GM12878 (cell line): ENCODE results near the gene MBNL1. TPM values are rescaled to one million over a fixed set of nuclear protein-coding genes. Genes with fewer than 3 reads are reported as not detected.

Experiments
- ATAC-seq: fragments of 200-7000 bp; cut with Tn5 transposase; 3 replicates; pipeline ENCODE4 v1.9.1; 2020; ENCODE audit warnings: mild to moderate bottlenecking, moderate library complexity
- BruUV-seq: library from RNA; stranded (reverse); fragments of 400-500 nt; replicated peaks from 2 replicates; lab custom pipeline; 2021; lab: Mats Ljungman, UMichigan
- CTCF ChIA-PET: fragments of 300-600 bp; sonication (Branson Sonifier 250); formaldehyde crosslinking; extraction: SDS; loops from one replicate; lab custom pipeline; 2021; ENCODE audit warnings: inconsistent platforms; lab: Yijun Ruan, JAX
- POLR2A ChIA-PET: fragments of 350-600 bp; formaldehyde crosslinking; extraction: SDS; loops from one replicate; lab custom pipeline; 2021; ENCODE audit warnings: inconsistent platforms; lab: Charles Lee
- RAD21 ChIA-PET: fragments of 300-600 bp; sonication (Branson Sonifier 250); formaldehyde crosslinking; loops from one replicate; lab custom pipeline; 2023; ENCODE audit warnings: antibody characterized with exemption; ENCODE audit not compliant: unreplicated experiment; lab: Charles Lee
- SMC1A ChIA-PET: fragments of 300-600 bp; sonication (Branson Sonifier 250); formaldehyde crosslinking; loops from one replicate; lab custom pipeline; 2023; ENCODE audit not compliant: unreplicated experiment, uncharacterized antibody; lab: Charles Lee
- DNase-seq: peaks from one replicate; pipeline ENCODE4 v3.0.0-alpha.2; 2011; ENCODE audit warnings: low read depth, low spot score
- FAIRE-seq: peaks from 3 replicates; lab custom pipeline; 2011; peaks lifted over from hg19 to GRCh38; lab: Jason Lieb, UNC
- H2AFZ ChIP-seq: 2 replicates; pipeline ENCODE4 v1.6.0; 2011; ENCODE audit warnings: low read depth, low read length, control low read depth; ENCODE audit not compliant: control insufficient read depth
- H3K27ac ChIP-seq: 2 replicates; pipeline ENCODE4 v1.5.1; 2011; ENCODE audit warnings: control low read depth; ENCODE audit not compliant: control insufficient read depth, insufficient read depth
- H3K27me3 ChIP-seq, 2 experiments: replicated peaks in 1 of 2; 2 replicates each; pipeline versions ENCODE4 v1.6.0 to v1.6.1; 2011; ENCODE audit warnings: low read length in 1 of 2; ENCODE audit not compliant: control insufficient read depth in 2 of 2, insufficient read depth in 2 of 2
- H3K36me3 ChIP-seq, 2 experiments: 2 replicates each; pipeline ENCODE4 v1.5.1; 2011; ENCODE audit warnings: low read length in 1 of 2; ENCODE audit not compliant: control insufficient read depth in 2 of 2, insufficient read depth in 2 of 2
- H3K4me1 ChIP-seq: 2 replicates; pipeline ENCODE4 v1.6.1; 2011; ENCODE audit warnings: mild to moderate bottlenecking, low read length, moderate library complexity, mixed read lengths; ENCODE audit not compliant: control insufficient read depth, insufficient read depth
- H3K4me2 ChIP-seq: 2 replicates; pipeline ENCODE4 v1.6.0; 2011; ENCODE audit warnings: control low read depth; ENCODE audit not compliant: control insufficient read depth, insufficient read depth
- H3K4me3 ChIP-seq: fragments of 200-600 bp; sonication (generic); 2 replicates; pipeline ENCODE4 v1.5.1; 2016
- H3K79me2 ChIP-seq: 2 replicates; pipeline ENCODE4 v1.6.0; 2011; ENCODE audit warnings: low read length; ENCODE audit not compliant: control insufficient read depth, insufficient read depth
- H3K9ac ChIP-seq: 2 replicates; pipeline ENCODE4 v1.8.0; 2011; ENCODE audit warnings: low read length, control low read depth, mixed read lengths; ENCODE audit not compliant: control insufficient read depth, insufficient read depth
- H3K9me3 ChIP-seq: replicated peaks from 3 replicates; pipeline ENCODE4 v1.5.1; 2011; ENCODE audit warnings: mild to moderate bottlenecking, low read length; ENCODE audit not compliant: control insufficient read depth, insufficient read depth
- H4K20me1 ChIP-seq: 2 replicates; pipeline ENCODE4 v1.6.0; 2011; ENCODE audit not compliant: control insufficient read depth, insufficient read depth
- ATF3 ChIP-seq: IDR thresholded peaks from 2 replicates; pipeline ENCODE4 v1.6.1; 2011; ENCODE audit warnings: low read depth, mild to moderate bottlenecking, low read length, moderate library complexity, borderline replicate concordance; ENCODE audit errors: extremely low read depth
- BCL11A ChIP-seq: IDR thresholded peaks from 2 replicates; pipeline ENCODE4 v1.6.1; 2011; ENCODE audit warnings: low read depth, low read length
- BRCA1 ChIP-seq: IDR thresholded peaks from 2 replicates; pipeline ENCODE4 v1.6.1; 2011; ENCODE audit warnings: low read depth, low read length, improper control_type of control experiment
- CTCF ChIP-seq, 3 experiments: IDR thresholded peaks in 2 of 3; conservative IDR thresholded peaks in 1 of 3; 2 replicates each; pipeline ENCODE4 v1.5.1; 2011; ENCODE audit warnings: low read depth in 3 of 3, low read length in 3 of 3, mild to moderate bottlenecking in 3 of 3, control low read depth in 2 of 3, moderate library complexity in 2 of 3, inconsistent platforms in 1 of 3, mixed read lengths in 1 of 3; ENCODE audit not compliant: control insufficient read depth in 2 of 3, insufficient read depth in 1 of 3; ENCODE audit errors: extremely low read depth in 1 of 3
- EGR1 ChIP-seq, 2 experiments: IDR thresholded peaks; 1 replicate in 1 of 2; 2 replicates in 1 of 2; pipeline ENCODE4 v1.6.1; 2011 to 2012; ENCODE audit warnings: low read depth in 2 of 2, low read length in 2 of 2, borderline replicate concordance in 1 of 2, mild to moderate bottlenecking in 1 of 2, moderate library complexity in 1 of 2
- FOXM1 ChIP-seq: IDR thresholded peaks from 2 replicates; pipeline ENCODE4 v1.6.1; 2012; ENCODE audit warnings: low read depth, mild to moderate bottlenecking, inconsistent platforms, low read length, moderate library complexity
- IRF4 ChIP-seq: IDR thresholded peaks from 2 replicates; pipeline ENCODE4 v1.6.1; 2011; ENCODE audit warnings: low read depth, low read length
- MAX ChIP-seq: IDR thresholded peaks from 2 replicates; pipeline ENCODE4 v1.6.1; 2012; ENCODE audit warnings: low read depth, low read length, improper control_type of control experiment
- MEF2B ChIP-seq: fragments of 450-650 bp; IDR thresholded peaks from 2 replicates; pipeline ENCODE4 v1.6.1; 2018; ENCODE audit warnings: mild to moderate bottlenecking, moderate library complexity; ENCODE audit not compliant: partially characterized antibody, poor library complexity, severe bottlenecking
- NFXL1 ChIP-seq: fragments of 450-650 bp; IDR thresholded peaks from 2 replicates; pipeline ENCODE4 v1.6.1; 2017; ENCODE audit warnings: antibody characterized with exemption, mild to moderate bottlenecking, borderline replicate concordance
- NFYA ChIP-seq: IDR thresholded peaks from 2 replicates; pipeline ENCODE4 v1.6.1; 2011; ENCODE audit warnings: low read depth, mild to moderate bottlenecking, low read length, improper control_type of control experiment, borderline replicate concordance
- POLR2AphosphoS2 ChIP-seq: IDR thresholded peaks from 2 replicates; pipeline ENCODE4 v1.6.1; 2011; ENCODE audit warnings: low read depth, mild to moderate bottlenecking, low read length, improper control_type of control experiment, moderate library complexity
- SMAD5 ChIP-seq: IDR thresholded peaks from 2 replicates; pipeline ENCODE4 v1.6.1; 2016; ENCODE audit warnings: antibody characterized with exemption, low read depth
- STAT3 ChIP-seq: IDR thresholded peaks from 2 replicates; pipeline ENCODE4 v1.6.1; 2011; ENCODE audit warnings: low read depth, low read length, improper control_type of control experiment
- ZBED1 ChIP-seq: IDR thresholded peaks from 2 replicates; pipeline ENCODE4 v1.6.1; 2016; ENCODE audit warnings: borderline replicate concordance
- WGBS: methylation state at CpG from one replicate; pipeline ENCODE4 v1.1.6; 2016; ENCODE audit warnings: low lambda C conversion rate; ENCODE audit not compliant: insufficient replicate concordance, insufficient coverage; ENCODE audit errors: missing lambda C conversion rate; 5-methylcytosine and 5-hydroxymethylcytosine counted together
- in situ Hi-C: fragments of 300-500 bp; cut with MboI; formaldehyde crosslinking; loops from 9 replicates; pipeline ENCODE4 v1.14.3; 2018; ENCODE audit warnings: mixed read lengths
- intact Hi-C: fragments of 100-400 bp; cut with micrococcal nuclease; formaldehyde crosslinking; loops from one replicate; pipeline ENCODE4 v1.14.2; 2022; ENCODE audit not compliant: unreplicated experiment
- polyA plus RNA-seq, 11 experiments: library from polyadenylated mRNA; depleted of rRNA in 4 of 11; unstranded in 6 of 11; stranded (reverse) in 5 of 11; fragments of >200 nt; fragmentation: Nextera tagmentation in 4 of 11; fragmentation: Illumina TruSeq in 1 of 11; extraction: Ambion mirVana in 4 of 11; extraction: Trizol in 1 of 11; gene quantifications; 1 replicate in 1 of 11; 2 replicates in 10 of 11; pipeline versions ENCODE4 v1.2.1 to v1.2.3, GENCODE V29; 2011 to 2016; ENCODE audit warnings: inconsistent platforms in 2 of 11, missing spikeins in 2 of 11, low read depth in 1 of 11
- total RNA-seq, 4 experiments: library from RNA; depleted of rRNA in 3 of 4; stranded (reverse); fragments of >200 nt in 3 of 4; fragmentation: Illumina TruSeq in 1 of 4; extraction: Trizol in 1 of 4; gene quantifications; 2 replicates each; pipeline versions ENCODE4 v1.2.1 to v1.2.3, GENCODE V29; 2013 to 2021
- TF ChIP-seq, protein P1 (sequence below): fragments of 450-650 bp; IDR thresholded peaks from 2 replicates; pipeline ENCODE4 v1.6.1; 2018; ENCODE audit warnings: mild to moderate bottlenecking, low read depth, moderate library complexity; ENCODE audit not compliant: partially characterized antibody

Gene MBNL1
- total and polyA plus RNA-seq, 10 of the 15 experiments (the other 5 are each of a cell fraction or from before 2014, with no cell fraction given), result 59.6 to 337 (median 143) TPM

DNA sequence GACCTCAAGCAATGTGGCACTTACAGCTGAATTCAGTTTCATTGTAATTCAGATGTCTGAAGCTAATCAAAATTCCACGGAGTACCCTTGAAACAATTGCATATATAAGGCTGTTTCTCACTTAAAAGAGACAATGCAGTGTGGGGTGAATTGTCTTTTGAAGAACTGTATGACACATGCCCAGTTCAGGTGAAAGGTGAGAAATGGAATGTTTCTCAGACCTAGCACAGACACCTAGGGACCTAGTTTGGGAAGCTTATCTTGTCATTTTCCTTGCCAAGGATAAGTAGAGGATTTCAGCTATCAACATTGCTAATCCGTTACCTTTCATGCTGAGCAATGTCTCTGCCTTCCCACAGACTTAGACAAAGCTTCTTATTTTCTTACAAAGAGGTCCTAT is 36.3 kb downstream of the MBNL1 start:
- ChIA-PET POLR2A (interaction anchor here (0.6 to 2.2 kb wide), 5 partner anchors 13 to 89 kb away, joined by 3 to 5 read pairs (median 3); no protein-coding TSS in a partner anchor), CTCF (interaction anchor here (0.7 to 1.6 kb wide), 10 partner anchors 8 to 447 kb away, joined by 3 to 6 read pairs (median 4); no protein-coding TSS in a partner anchor), SMC1A (interaction anchor here (0.7 to 7.1 kb wide), 21 partner anchors 8 to 138 kb away, joined by 3 to 72 read pairs (median 3); no protein-coding TSS in a partner anchor), RAD21 (interaction anchor here (0.8 to 1.8 kb wide), 9 partner anchors 13 to 138 kb away, joined by 3 to 5 read pairs (median 4); no protein-coding TSS in a partner anchor)
- no peak overlapping the region for H3K4me3 ChIP-seq
- no peaks in the 10 kb centered on the region for H3K9me3 ChIP-seq
- TF ChIP-seq NFXL1, result no peak
- TF ChIP-seq, protein P1, sequence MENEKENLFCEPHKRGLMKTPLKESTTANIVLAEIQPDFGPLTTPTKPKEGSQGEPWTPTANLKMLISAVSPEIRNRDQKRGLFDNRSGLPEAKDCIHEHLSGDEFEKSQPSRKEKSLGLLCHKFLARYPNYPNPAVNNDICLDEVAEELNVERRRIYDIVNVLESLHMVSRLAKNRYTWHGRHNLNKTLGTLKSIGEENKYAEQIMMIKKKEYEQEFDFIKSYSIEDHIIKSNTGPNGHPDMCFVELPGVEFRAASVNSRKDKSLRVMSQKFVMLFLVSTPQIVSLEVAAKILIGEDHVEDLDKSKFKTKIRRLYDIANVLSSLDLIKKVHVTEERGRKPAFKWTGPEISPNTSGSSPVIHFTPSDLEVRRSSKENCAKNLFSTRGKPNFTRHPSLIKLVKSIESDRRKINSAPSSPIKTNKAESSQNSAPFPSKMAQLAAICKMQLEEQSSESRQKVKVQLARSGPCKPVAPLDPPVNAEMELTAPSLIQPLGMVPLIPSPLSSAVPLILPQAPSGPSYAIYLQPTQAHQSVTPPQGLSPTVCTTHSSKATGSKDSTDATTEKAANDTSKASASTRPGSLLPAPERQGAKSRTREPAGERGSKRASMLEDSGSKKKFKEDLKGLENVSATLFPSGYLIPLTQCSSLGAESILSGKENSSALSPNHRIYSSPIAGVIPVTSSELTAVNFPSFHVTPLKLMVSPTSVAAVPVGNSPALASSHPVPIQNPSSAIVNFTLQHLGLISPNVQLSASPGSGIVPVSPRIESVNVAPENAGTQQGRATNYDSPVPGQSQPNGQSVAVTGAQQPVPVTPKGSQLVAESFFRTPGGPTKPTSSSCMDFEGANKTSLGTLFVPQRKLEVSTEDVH, result no peak
- no peak for TF ChIP-seq POLR2AphosphoS2
- no peak for TF ChIP-seq BRCA1
- TF ChIP-seq CTCF (IDR thresholded peaks at IDR 0.05 in 2 of 3, conservative IDR thresholded peaks at IDR 0.05 in 1 of 3; ENCODE audit: control insufficient read depth in 2 of 3, extremely low read depth in 1 of 3, insufficient read depth in 1 of 3, low read depth in 3 of 3, low read length in 3 of 3), result no peak
- TF ChIP-seq MEF2B, result no peak
- TF ChIP-seq SMAD5, result no peak
- TF ChIP-seq ZBED1, result no peak
- TF ChIP-seq FOXM1, result no peak
- no peak for TF ChIP-seq ATF3
- no peak for TF ChIP-seq IRF4
- no peak for TF ChIP-seq EGR1 (IDR thresholded peaks at IDR 0.05; ENCODE audit: borderline replicate concordance in 1 of 2, low read depth in 2 of 2, low read length in 2 of 2)
- TF ChIP-seq BCL11A, result no peak
- no peak for TF ChIP-seq STAT3
- TF ChIP-seq NFYA, result no peak
- TF ChIP-seq MAX, result no peak
- no peak overlapping the region for H3K4me2 ChIP-seq
- 92% methylated on average over 2 of the region's 2 CpGs for WGBS
- no peak overlapping the region for H3K27ac ChIP-seq
- in situ Hi-C loops (no loop called here), intact Hi-C loops (no loop called here)
- no peaks in the 10 kb centered on the region for H4K20me1 ChIP-seq
- BruUV-seq, result no TSS peak
- H3K9ac ChIP-seq, result no peak overlapping the region
- FAIRE-seq (no peak), DNase-seq (no peak), ATAC-seq (no peak)
- H3K27me3 ChIP-seq, result no peaks in the 10 kb centered on the region
- H3K79me2 ChIP-seq, result peaks cover 88% of the 10 kb centered on the region
- peaks cover 25% of the 10 kb centered on the region for H3K4me1 ChIP-seq
- H3K36me3 ChIP-seq, result peaks cover 3 to 19% of the 10 kb centered on the region in 2 experiments; a peak in 3 of 4 replicates
- H2AFZ ChIP-seq, result no peak overlapping the region
